HCT116 (cell line): ENCODE results near the gene MICAL1.

ENCODE experiments used
- CEBPB ChIP-seq: IDR thresholded peaks from 2 replicates; pipeline ENCODE4 v1.6.1; 2012; ENCODE audit warnings: low read depth
- ELF1 ChIP-seq: IDR thresholded peaks from 2 replicates; pipeline ENCODE4 v1.6.1; 2012; ENCODE audit warnings: low read depth, borderline replicate concordance
- EZH2 ChIP-seq: fragments of 200-600 bp; sonication (generic); IDR thresholded peaks from 2 replicates; pipeline ENCODE4 v1.6.1; 2017; ENCODE audit warnings: antibody characterized with exemption, mixed run types
- EZH2phosphoT487 ChIP-seq: fragments of 200-600 bp; IDR thresholded peaks from 2 replicates; pipeline ENCODE4 v1.6.1; 2018; ENCODE audit warnings: antibody characterized with exemption, borderline replicate concordance
- JUND ChIP-seq: IDR thresholded peaks from 2 replicates; pipeline ENCODE4 v1.6.1; 2012
- MAX ChIP-seq: IDR thresholded peaks from 2 replicates; pipeline ENCODE4 v1.6.1; 2012
- POLR2A ChIP-seq: IDR thresholded peaks from 2 replicates; pipeline ENCODE4 v1.7.0; 2011; ENCODE audit warnings: borderline replicate concordance; ENCODE audit not compliant: insufficient read depth, insufficient read length; ENCODE audit errors: extremely low read depth
- POLR2AphosphoS5 ChIP-seq: IDR thresholded peaks from 2 replicates; pipeline ENCODE4 v1.6.1; 2011; ENCODE audit warnings: mild to moderate bottlenecking, low read depth, low read length, moderate library complexity
- RAD21 ChIP-seq: IDR thresholded peaks from 2 replicates; pipeline ENCODE4 v1.6.1; 2012; ENCODE audit warnings: low read depth, mild to moderate bottlenecking
- ZBTB33 ChIP-seq: IDR thresholded peaks from 2 replicates; pipeline ENCODE4 v1.6.1; 2011; ENCODE audit warnings: mild to moderate bottlenecking, low read length, moderate library complexity; ENCODE audit not compliant: insufficient replicate concordance; ENCODE audit errors: extremely low read depth
- ZFX ChIP-seq: fragments of 450-650 bp; IDR thresholded peaks from 2 replicates; pipeline ENCODE4 v1.6.1; 2017
- TF ChIP-seq, protein P1 (sequence below), 3 experiments: fragments of 200-600 bp in 1 of 3; sonication (generic) in 1 of 3; IDR thresholded peaks in 2 of 3; conservative IDR thresholded peaks in 1 of 3; 2 replicates each; pipeline ENCODE4 v1.5.1; 2012 to 2017; ENCODE audit warnings: low read depth in 2 of 3, low read length in 2 of 3, antibody characterized with exemption in 1 of 3, borderline replicate concordance in 1 of 3, control low read depth in 1 of 3, mild to moderate bottlenecking in 1 of 3, mixed read lengths in 1 of 3, mixed run types in 1 of 3, moderate library complexity in 1 of 3; ENCODE audit not compliant: insufficient read depth in 1 of 3
- TF ChIP-seq, protein P2 (sequence below): IDR thresholded peaks from 2 replicates; pipeline ENCODE4 v1.6.1; 2012
- TF ChIP-seq, protein P3 (sequence below): IDR thresholded peaks from 2 replicates; pipeline ENCODE4 v1.6.1; 2012; ENCODE audit warnings: low read depth

DNA sequence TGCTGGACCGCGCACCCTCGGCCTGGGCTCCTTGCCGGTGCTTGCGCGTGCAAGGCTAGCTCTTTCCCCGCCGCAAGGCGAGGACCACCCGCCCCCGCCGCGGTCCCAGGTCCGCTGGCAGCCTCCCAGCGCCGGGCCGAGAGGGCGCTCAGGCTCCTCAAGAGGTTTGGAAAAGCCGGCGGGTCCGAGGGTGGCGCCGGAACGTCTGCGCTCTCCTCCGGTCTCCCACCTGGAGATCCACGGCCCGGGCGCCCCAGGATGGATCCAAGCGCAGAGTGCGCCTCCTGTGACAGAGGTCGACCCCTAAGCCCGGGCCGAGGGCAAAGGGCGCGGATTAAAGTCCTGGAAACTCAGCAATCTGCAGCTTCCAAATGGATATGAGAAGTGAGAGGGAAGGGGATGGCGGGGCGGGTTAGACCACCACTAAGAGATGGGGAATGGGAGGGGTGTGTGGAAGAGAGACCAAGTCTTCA lies 575 bp upstream of the MICAL1 start:
- TF ChIP-seq, protein P1, sequence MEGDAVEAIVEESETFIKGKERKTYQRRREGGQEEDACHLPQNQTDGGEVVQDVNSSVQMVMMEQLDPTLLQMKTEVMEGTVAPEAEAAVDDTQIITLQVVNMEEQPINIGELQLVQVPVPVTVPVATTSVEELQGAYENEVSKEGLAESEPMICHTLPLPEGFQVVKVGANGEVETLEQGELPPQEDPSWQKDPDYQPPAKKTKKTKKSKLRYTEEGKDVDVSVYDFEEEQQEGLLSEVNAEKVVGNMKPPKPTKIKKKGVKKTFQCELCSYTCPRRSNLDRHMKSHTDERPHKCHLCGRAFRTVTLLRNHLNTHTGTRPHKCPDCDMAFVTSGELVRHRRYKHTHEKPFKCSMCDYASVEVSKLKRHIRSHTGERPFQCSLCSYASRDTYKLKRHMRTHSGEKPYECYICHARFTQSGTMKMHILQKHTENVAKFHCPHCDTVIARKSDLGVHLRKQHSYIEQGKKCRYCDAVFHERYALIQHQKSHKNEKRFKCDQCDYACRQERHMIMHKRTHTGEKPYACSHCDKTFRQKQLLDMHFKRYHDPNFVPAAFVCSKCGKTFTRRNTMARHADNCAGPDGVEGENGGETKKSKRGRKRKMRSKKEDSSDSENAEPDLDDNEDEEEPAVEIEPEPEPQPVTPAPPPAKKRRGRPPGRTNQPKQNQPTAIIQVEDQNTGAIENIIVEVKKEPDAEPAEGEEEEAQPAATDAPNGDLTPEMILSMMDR (IDR thresholded peaks at IDR 0.05 in 2 of 3, conservative IDR thresholded peaks at IDR 0.05 in 1 of 3; ENCODE audit: borderline replicate concordance in 1 of 3, insufficient read depth in 1 of 3, low read depth in 2 of 3, low read length in 2 of 3): no peak
- TF ChIP-seq CEBPB: no peak
- no peak for TF ChIP-seq RAD21
- no peak for TF ChIP-seq EZH2phosphoT487
- TF ChIP-seq, protein P2, sequence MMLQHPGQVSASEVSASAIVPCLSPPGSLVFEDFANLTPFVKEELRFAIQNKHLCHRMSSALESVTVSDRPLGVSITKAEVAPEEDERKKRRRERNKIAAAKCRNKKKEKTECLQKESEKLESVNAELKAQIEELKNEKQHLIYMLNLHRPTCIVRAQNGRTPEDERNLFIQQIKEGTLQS: no peak
- no peak for TF ChIP-seq POLR2A
- TF ChIP-seq POLR2AphosphoS5: no peak
- no peak for TF ChIP-seq JUND
- TF ChIP-seq, protein P3, sequence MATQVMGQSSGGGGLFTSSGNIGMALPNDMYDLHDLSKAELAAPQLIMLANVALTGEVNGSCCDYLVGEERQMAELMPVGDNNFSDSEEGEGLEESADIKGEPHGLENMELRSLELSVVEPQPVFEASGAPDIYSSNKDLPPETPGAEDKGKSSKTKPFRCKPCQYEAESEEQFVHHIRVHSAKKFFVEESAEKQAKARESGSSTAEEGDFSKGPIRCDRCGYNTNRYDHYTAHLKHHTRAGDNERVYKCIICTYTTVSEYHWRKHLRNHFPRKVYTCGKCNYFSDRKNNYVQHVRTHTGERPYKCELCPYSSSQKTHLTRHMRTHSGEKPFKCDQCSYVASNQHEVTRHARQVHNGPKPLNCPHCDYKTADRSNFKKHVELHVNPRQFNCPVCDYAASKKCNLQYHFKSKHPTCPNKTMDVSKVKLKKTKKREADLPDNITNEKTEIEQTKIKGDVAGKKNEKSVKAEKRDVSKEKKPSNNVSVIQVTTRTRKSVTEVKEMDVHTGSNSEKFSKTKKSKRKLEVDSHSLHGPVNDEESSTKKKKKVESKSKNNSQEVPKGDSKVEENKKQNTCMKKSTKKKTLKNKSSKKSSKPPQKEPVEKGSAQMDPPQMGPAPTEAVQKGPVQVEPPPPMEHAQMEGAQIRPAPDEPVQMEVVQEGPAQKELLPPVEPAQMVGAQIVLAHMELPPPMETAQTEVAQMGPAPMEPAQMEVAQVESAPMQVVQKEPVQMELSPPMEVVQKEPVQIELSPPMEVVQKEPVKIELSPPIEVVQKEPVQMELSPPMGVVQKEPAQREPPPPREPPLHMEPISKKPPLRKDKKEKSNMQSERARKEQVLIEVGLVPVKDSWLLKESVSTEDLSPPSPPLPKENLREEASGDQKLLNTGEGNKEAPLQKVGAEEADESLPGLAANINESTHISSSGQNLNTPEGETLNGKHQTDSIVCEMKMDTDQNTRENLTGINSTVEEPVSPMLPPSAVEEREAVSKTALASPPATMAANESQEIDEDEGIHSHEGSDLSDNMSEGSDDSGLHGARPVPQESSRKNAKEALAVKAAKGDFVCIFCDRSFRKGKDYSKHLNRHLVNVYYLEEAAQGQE: no peak
- TF ChIP-seq EZH2: no peak
- no peak for TF ChIP-seq MAX
- no peak for TF ChIP-seq ZBTB33
- no peak for TF ChIP-seq ELF1
- TF ChIP-seq ZFX: peak; percentile 8; the same call in 1 of the 2 replicates
